ENCODE results near the gene GOLGA6L10. TPM values are rescaled to one million over a fixed set of nuclear protein-coding genes. Genes with fewer than 3 reads are reported as not detected.

The GOLGA6L10 gene
- total and polyA plus RNA-seq, 9 of the 15 experiments (the other 6 are each of a cell fraction or from before 2014, with no cell fraction given) = 0.32 to 7.1 (median 2.0) TPM

GRCh38 chr15:82317091-82317489, 32.2 kb downstream of the GOLGA6L10 start (continued):
- TF ChIP-seq ZNF778 (CRISPR knock-in tag; IDR thresholded peaks at IDR 0.05) (no peak), CC2D1A (IDR thresholded peaks at IDR 0.05) (no peak), PTTG1 (tag; IDR thresholded peaks at IDR 0.05; ENCODE audit: low read depth) (no peak), TCF7L2 (IDR thresholded peaks at IDR 0.05; ENCODE audit: low read depth, low read length) (no peak), NFE2 (IDR thresholded peaks at IDR 0.05; ENCODE audit: low read depth) (peak; percentile 31; the same call in 1 of the 2 replicates), KAT8 (IDR thresholded peaks at IDR 0.05; ENCODE audit: low read depth) (no peak), ZNF143 (CRISPR knock-in tag; IDR thresholded peaks at IDR 0.05) (no peak), DIDO1 (tag; IDR thresholded peaks at IDR 0.05; ENCODE audit: low read depth) (no peak), DNMT1 (IDR thresholded peaks at IDR 0.05) (no peak), HOMEZ (CRISPR knock-in tag; IDR thresholded peaks at IDR 0.05) (no peak), ZNF780A (CRISPR knock-in tag; IDR thresholded peaks at IDR 0.05) (no peak), NFIX (CRISPR knock-in tag; IDR thresholded peaks at IDR 0.05; ENCODE audit: low read depth) (no peak), EWSR1 (IDR thresholded peaks at IDR 0.05; ENCODE audit: borderline replicate concordance, low read depth, partially characterized antibody) (no peak), BHLHE40 (IDR thresholded peaks at IDR 0.05; ENCODE audit: low read length) (0 out of 2 replicates have a peak, but pooled peaks have one; percentile 9), KDM4B (IDR thresholded peaks at IDR 0.05; ENCODE audit: borderline replicate concordance in 2 of 2, low read depth in 1 of 2) (no peak), RBM17 (IDR thresholded peaks at IDR 0.05; ENCODE audit: borderline replicate concordance, low read depth, low read length) (no peak), ZNF124 (CRISPR knock-in tag; IDR thresholded peaks at IDR 0.05) (no peak), RAD21 (CRISPR knock-in tag; conservative IDR thresholded peaks at IDR 0.05 in 1 of 2, IDR thresholded peaks at IDR 0.05 in 1 of 2) (0 out of 4 replicates have a peak, but pooled peaks of 1 of the 2 experiments have one; percentile 13), XRCC3 (IDR thresholded peaks at IDR 0.05) (no peak), HNRNPH1 (optimal IDR thresholded peaks at IDR 0.05; ENCODE audit: low read depth, low read length) (no peak), MYC (IDR thresholded peaks at IDR 0.05; ENCODE audit: low read depth, low read length) (peak; percentile 68), MYC (CRISPR knock-in tag; IDR thresholded peaks at IDR 0.05; ENCODE audit: borderline replicate concordance, low read depth) (no peak), TAF15 (IDR thresholded peaks at IDR 0.05; ENCODE audit: low read depth, low read length) (no peak), MAFG (tag; conservative IDR thresholded peaks at IDR 0.05) (peak; percentile 89), BCL6 (CRISPR knock-in tag; IDR thresholded peaks at IDR 0.05) (no peak), ZNF592 (IDR thresholded peaks at IDR 0.05) (no peak)

Measured in K562 (cell line).